IMR-90 (cell line): Measurements from ENCODE around the gene EPHB1. TPM values are rescaled to one million over a fixed set of nuclear protein-coding genes. Genes with fewer than 3 reads are reported as not detected.

ENCODE experiments used
- ATAC-seq: fragments of 200-7000 bp; cut with Tn5 transposase; 2 replicates; pipeline ENCODE4 v1.9.1; 2020; ENCODE audit warnings: low read depth, mild to moderate bottlenecking, moderate library complexity
- BruUV-seq: library from RNA; stranded (reverse); fragments of 400-500 nt; replicated peaks from 2 replicates; lab custom pipeline; 2021; lab: Mats Ljungman, UMichigan
- CTCF ChIA-PET: fragments of 300-600 bp; formaldehyde crosslinking; extraction: SDS; loops from one replicate; lab custom pipeline; 2021; ENCODE audit warnings: antibody characterized with exemption; lab: Yijun Ruan, JAX
- POLR2A ChIA-PET: fragments of 300-600 bp; sonication (Branson Sonifier 250); formaldehyde crosslinking; loops from one replicate; lab custom pipeline; 2022; ENCODE audit warnings: antibody characterized with exemption; ENCODE audit not compliant: unreplicated experiment; lab: Charles Lee
- DNase-seq: peaks from one replicate; pipeline ENCODE4 v3.0.0; 2013
- H2AFZ ChIP-seq: replicated peaks from 2 replicates; pipeline ENCODE3; 2013; ENCODE audit warnings: low read length, mild to moderate bottlenecking; ENCODE audit not compliant: poor library complexity
- H2AK5ac ChIP-seq: 2 replicates; pipeline ENCODE4 v1.6.1; 2013; ENCODE audit warnings: low read depth, low read length, inconsistent platforms
- H2AK9ac ChIP-seq: replicated peaks from 2 replicates; pipeline ENCODE3; 2013; ENCODE audit warnings: mild to moderate bottlenecking, low read depth, low read length, moderate library complexity; ENCODE audit not compliant: poor library complexity
- H2BK120ac ChIP-seq: 2 replicates; pipeline ENCODE4 v1.6.1; 2013; ENCODE audit warnings: low read depth, low read length, inconsistent platforms
- H2BK15ac ChIP-seq: 3 replicates; pipeline ENCODE4 v1.6.1; 2013; ENCODE audit warnings: low read depth, low read length, inconsistent platforms
- H2BK20ac ChIP-seq: 2 replicates; pipeline ENCODE4 v1.6.1; 2013; ENCODE audit warnings: low read depth, mild to moderate bottlenecking, inconsistent platforms, low read length, moderate library complexity
- H2BK5ac ChIP-seq: 2 replicates; pipeline ENCODE4 v1.6.1; 2013; ENCODE audit warnings: mild to moderate bottlenecking, low read depth, low read length, inconsistent platforms; ENCODE audit not compliant: poor library complexity, severe bottlenecking
- H3K14ac ChIP-seq: replicated peaks from 2 replicates; pipeline ENCODE4 v1.6.1; 2013; ENCODE audit warnings: low read depth, low read length, inconsistent platforms
- H3K18ac ChIP-seq: 2 replicates; pipeline ENCODE4 v1.6.1; 2013; ENCODE audit warnings: low read depth, low read length, control low read depth
- H3K23ac ChIP-seq: 2 replicates; pipeline ENCODE4 v1.6.1; 2013; ENCODE audit warnings: low read depth, low read length, inconsistent platforms
- H3K27ac ChIP-seq: 2 replicates; pipeline ENCODE4 v1.5.1; 2013; ENCODE audit warnings: mild to moderate bottlenecking, control low read depth, low read length; ENCODE audit not compliant: insufficient read depth
- H3K27me3 ChIP-seq: 2 replicates; pipeline ENCODE4 v1.6.1; 2013; ENCODE audit warnings: low read length; ENCODE audit not compliant: control insufficient read depth, insufficient read depth
- H3K36me3 ChIP-seq: 2 replicates; pipeline ENCODE4 v1.6.1; 2013; ENCODE audit warnings: low read length, mixed read lengths; ENCODE audit not compliant: control insufficient read depth, insufficient read depth
- H3K4ac ChIP-seq: 2 replicates; pipeline ENCODE4 v1.6.1; 2013; ENCODE audit warnings: low read depth, low read length, inconsistent platforms
- H3K4me1 ChIP-seq: 2 replicates; pipeline ENCODE4 v1.6.1; 2013; ENCODE audit warnings: low read length, mixed read lengths; ENCODE audit not compliant: control insufficient read depth, insufficient read depth
- H3K4me2 ChIP-seq: 2 replicates; pipeline ENCODE4 v1.6.1; 2013; ENCODE audit warnings: low read depth, mild to moderate bottlenecking, control low read depth, low read length, moderate library complexity
- H3K4me3 ChIP-seq: 2 replicates; pipeline ENCODE4 v1.5.1; 2013; ENCODE audit warnings: low read depth, mild to moderate bottlenecking, control low read depth, low read length, moderate library complexity; ENCODE audit not compliant: insufficient read depth
- H3K56ac ChIP-seq: 2 replicates; pipeline ENCODE4 v1.6.1; 2013; ENCODE audit warnings: low read length, inconsistent platforms; ENCODE audit not compliant: insufficient read depth; ENCODE audit errors: extremely low read depth
- H3K79me1 ChIP-seq, 2 experiments: 2 replicates each; pipeline ENCODE4 v1.6.1; 2013; ENCODE audit warnings: low read length in 2 of 2, inconsistent platforms in 1 of 2, low read depth in 1 of 2
- H3K9ac ChIP-seq: 2 replicates; pipeline ENCODE4 v1.6.1; 2013; ENCODE audit warnings: low read depth, low read length, control low read depth
- H3K9me1 ChIP-seq: 2 replicates; pipeline ENCODE4 v1.6.1; 2013; ENCODE audit warnings: low read length, inconsistent platforms; ENCODE audit not compliant: insufficient read depth
- H3K9me3 ChIP-seq: 2 replicates; pipeline ENCODE4 v1.6.1; 2013; ENCODE audit warnings: low read length; ENCODE audit not compliant: control insufficient read depth, insufficient read depth
- H4K20me1 ChIP-seq: 2 replicates; pipeline ENCODE4 v1.6.1; 2013; ENCODE audit warnings: low read length, inconsistent platforms; ENCODE audit not compliant: insufficient read depth
- H4K5ac ChIP-seq: 2 replicates; pipeline ENCODE4 v1.6.1; 2013; ENCODE audit warnings: mild to moderate bottlenecking, low read depth, low read length, control low read depth
- H4K8ac ChIP-seq, 2 experiments: 2 replicates each; pipeline ENCODE4 v1.6.1; 2013; ENCODE audit warnings: low read depth in 2 of 2, low read length in 2 of 2, control low read depth in 1 of 2, inconsistent platforms in 1 of 2
- H4K91ac ChIP-seq: 2 replicates; pipeline ENCODE4 v1.6.1; 2013; ENCODE audit warnings: low read depth, low read length, inconsistent platforms; ENCODE audit not compliant: insufficient read depth
- BHLHE40 ChIP-seq: fragments of 150-350 bp; IDR thresholded peaks from 2 replicates; pipeline ENCODE4 v1.6.1; 2016; ENCODE audit warnings: mild to moderate bottlenecking, low read depth, low read length
- MAFK ChIP-seq: IDR thresholded peaks from 2 replicates; pipeline ENCODE4 v1.6.1; 2012; ENCODE audit warnings: low read depth, low read length, improper control_type of control experiment
- MXI1 ChIP-seq: IDR thresholded peaks from 2 replicates; pipeline ENCODE4 v1.6.1; 2012; ENCODE audit warnings: low read depth, mild to moderate bottlenecking, low read length, moderate library complexity, borderline replicate concordance
- NFE2L2 ChIP-seq: fragments of 150-350 bp; IDR thresholded peaks from 2 replicates; pipeline ENCODE4 v1.6.1; 2016; ENCODE audit warnings: low read depth, mild to moderate bottlenecking, low read length
- POLR2A ChIP-seq: IDR thresholded peaks from 2 replicates; pipeline ENCODE4 v1.6.1; 2012; ENCODE audit warnings: mild to moderate bottlenecking, low read depth, low read length
- RCOR1 ChIP-seq: IDR thresholded peaks from 2 replicates; pipeline ENCODE4 v1.6.1; 2012; ENCODE audit warnings: mild to moderate bottlenecking, low read length, improper control_type of control experiment; ENCODE audit not compliant: insufficient replicate concordance
- RFX5 ChIP-seq: IDR thresholded peaks from 2 replicates; pipeline ENCODE4 v1.8.0; 2012; ENCODE audit warnings: low read depth, mild to moderate bottlenecking, low read length, moderate library complexity
- SMC3 ChIP-seq: fragments of 150-350 bp; IDR thresholded peaks from 2 replicates; pipeline ENCODE4 v1.6.1; 2016; ENCODE audit warnings: low read depth, mild to moderate bottlenecking, antibody characterized with exemption, low read length, moderate library complexity
- WGBS, 2 experiments: methylation state at CpG; one replicate each; pipeline versions ENCODE4 v1.1.5 to v1.1.7; 2013; ENCODE audit warnings: missing lambda C conversion rate in 2 of 2; ENCODE audit not compliant: insufficient read length in 1 of 2; ENCODE audit errors: extremely low coverage in 2 of 2; 5-methylcytosine and 5-hydroxymethylcytosine counted together
- dilution Hi-C: fragments of 300-500 bp; cut with HindIII; formaldehyde crosslinking; loops from one replicate; pipeline ENCODE4 v1.14.3; 2018; ENCODE audit warnings: low sequenced_read_pairs; ENCODE audit not compliant: unreplicated experiment
- in situ Hi-C: fragments of 300-500 bp; cut with MboI; formaldehyde crosslinking; loops from 3 replicates; pipeline ENCODE4 v1.14.3; 2019; ENCODE audit warnings: low sequenced_read_pairs, inconsistent platforms, mixed read lengths
- intact Hi-C: fragments of 100-400 bp; cut with micrococcal nuclease; formaldehyde crosslinking; loops from 2 replicates; pipeline ENCODE4 v1.10.0; 2022
- polyA plus RNA-seq, 3 experiments: library from polyadenylated mRNA; depleted of rRNA; stranded (reverse); fragments of >200 nt; gene quantifications; 2 replicates each; pipeline ENCODE4 v1.2.3, GENCODE V29; 2012; ENCODE audit warnings: low replicate concordance in 1 of 3
- total RNA-seq: library from RNA; depleted of rRNA; stranded (reverse); fragments of >200 nt; gene quantifications from 2 replicates; pipeline ENCODE4 v1.2.3, GENCODE V29; 2012

The EPHB1 gene
- total and polyA plus RNA-seq, 2 of the 4 experiments (the other 2 are of a cell fraction): 0.17 to 0.36 TPM

DNA sequence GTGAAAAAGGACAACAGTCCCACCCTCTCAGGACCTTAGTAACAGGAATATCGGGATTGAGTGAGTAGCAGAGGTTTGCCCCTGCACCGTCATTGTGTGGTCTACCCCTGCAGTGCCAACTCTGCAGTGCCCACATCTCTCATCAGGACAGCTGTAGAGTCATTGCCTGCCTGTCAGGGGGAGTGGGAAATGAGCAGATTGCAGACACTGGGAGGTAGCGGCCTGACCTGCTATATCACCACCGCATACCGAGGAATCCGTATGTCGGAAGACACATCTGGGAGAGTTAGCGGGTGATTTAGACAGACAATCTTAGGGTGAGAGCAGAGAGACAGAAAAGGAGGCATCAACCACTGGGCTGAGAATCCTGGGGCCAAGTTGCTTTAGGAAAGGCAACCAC lies 218.1 kb downstream of the EPHB1 start:
- POLR2A ChIA-PET: no interaction called here
- no peak overlapping the region for H4K5ac ChIP-seq
- H2AK9ac ChIP-seq: no peak overlapping the region
- dilution Hi-C loops: no loop called here
- no peak overlapping the region for H2BK5ac ChIP-seq
- H4K91ac ChIP-seq: no peak overlapping the region
- in situ Hi-C loops: no loop called here
- no peak overlapping the region for H3K56ac ChIP-seq
- H2BK120ac ChIP-seq: no peak overlapping the region
- no peak overlapping the region for H2BK20ac ChIP-seq
- no peak overlapping the region for H2AK5ac ChIP-seq
- H3K9me3 ChIP-seq: no peaks in the 10 kb centered on the region
- no peak for TF ChIP-seq RFX5
- TF ChIP-seq BHLHE40: no peak
- no peak for TF ChIP-seq MAFK
- no peak for TF ChIP-seq MXI1
- no peak for TF ChIP-seq NFE2L2
- TF ChIP-seq POLR2A: no peak
- TF ChIP-seq RCOR1: no peak
- TF ChIP-seq SMC3: no peak
- CTCF ChIA-PET: no interaction called here
- BruUV-seq: no TSS peak
- H2AFZ ChIP-seq: peak overlapping the region; percentile 35
- H3K79me1 ChIP-seq: no peaks in the 10 kb centered on the region
- H3K14ac ChIP-seq: no peak overlapping the region
- H4K8ac ChIP-seq: no peak overlapping the region
- H3K18ac ChIP-seq: no peak overlapping the region
- ATAC-seq (no peak), DNase-seq (no peak)
- no peak overlapping the region for H3K4me3 ChIP-seq
- H3K4ac ChIP-seq: no peak overlapping the region
- no peak overlapping the region for H3K23ac ChIP-seq
- H3K9me1 ChIP-seq: no peaks in the 10 kb centered on the region
- no CpG with 5 or more reads among the region's 8 CpGs for WGBS, 2 experiments
- H3K9ac ChIP-seq: no peak overlapping the region
- no peak overlapping the region for H2BK15ac ChIP-seq
- intact Hi-C loops: no loop called here
- no peaks in the 10 kb centered on the region for H4K20me1 ChIP-seq
- no peaks in the 10 kb centered on the region for H3K27me3 ChIP-seq
- H3K4me2 ChIP-seq: no peak overlapping the region
- no peaks in the 10 kb centered on the region for H3K36me3 ChIP-seq
- no peaks in the 10 kb centered on the region for H3K4me1 ChIP-seq
- no peak overlapping the region for H3K27ac ChIP-seq
